Measurements from ENCODE around the gene SLC28A1. TPM values are rescaled to one million over a fixed set of nuclear protein-coding genes. Genes with fewer than 3 reads are reported as not detected.

The SLC28A1 gene, protein sequence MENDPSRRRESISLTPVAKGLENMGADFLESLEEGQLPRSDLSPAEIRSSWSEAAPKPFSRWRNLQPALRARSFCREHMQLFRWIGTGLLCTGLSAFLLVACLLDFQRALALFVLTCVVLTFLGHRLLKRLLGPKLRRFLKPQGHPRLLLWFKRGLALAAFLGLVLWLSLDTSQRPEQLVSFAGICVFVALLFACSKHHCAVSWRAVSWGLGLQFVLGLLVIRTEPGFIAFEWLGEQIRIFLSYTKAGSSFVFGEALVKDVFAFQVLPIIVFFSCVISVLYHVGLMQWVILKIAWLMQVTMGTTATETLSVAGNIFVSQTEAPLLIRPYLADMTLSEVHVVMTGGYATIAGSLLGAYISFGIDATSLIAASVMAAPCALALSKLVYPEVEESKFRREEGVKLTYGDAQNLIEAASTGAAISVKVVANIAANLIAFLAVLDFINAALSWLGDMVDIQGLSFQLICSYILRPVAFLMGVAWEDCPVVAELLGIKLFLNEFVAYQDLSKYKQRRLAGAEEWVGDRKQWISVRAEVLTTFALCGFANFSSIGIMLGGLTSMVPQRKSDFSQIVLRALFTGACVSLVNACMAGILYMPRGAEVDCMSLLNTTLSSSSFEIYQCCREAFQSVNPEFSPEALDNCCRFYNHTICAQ
- total RNA-seq (2022; extraction: Qiagen RNA extraction; ENCODE audit: low read depth) = 0.06 TPM in 1 of 5 replicates, not detected in the others

DNA sequence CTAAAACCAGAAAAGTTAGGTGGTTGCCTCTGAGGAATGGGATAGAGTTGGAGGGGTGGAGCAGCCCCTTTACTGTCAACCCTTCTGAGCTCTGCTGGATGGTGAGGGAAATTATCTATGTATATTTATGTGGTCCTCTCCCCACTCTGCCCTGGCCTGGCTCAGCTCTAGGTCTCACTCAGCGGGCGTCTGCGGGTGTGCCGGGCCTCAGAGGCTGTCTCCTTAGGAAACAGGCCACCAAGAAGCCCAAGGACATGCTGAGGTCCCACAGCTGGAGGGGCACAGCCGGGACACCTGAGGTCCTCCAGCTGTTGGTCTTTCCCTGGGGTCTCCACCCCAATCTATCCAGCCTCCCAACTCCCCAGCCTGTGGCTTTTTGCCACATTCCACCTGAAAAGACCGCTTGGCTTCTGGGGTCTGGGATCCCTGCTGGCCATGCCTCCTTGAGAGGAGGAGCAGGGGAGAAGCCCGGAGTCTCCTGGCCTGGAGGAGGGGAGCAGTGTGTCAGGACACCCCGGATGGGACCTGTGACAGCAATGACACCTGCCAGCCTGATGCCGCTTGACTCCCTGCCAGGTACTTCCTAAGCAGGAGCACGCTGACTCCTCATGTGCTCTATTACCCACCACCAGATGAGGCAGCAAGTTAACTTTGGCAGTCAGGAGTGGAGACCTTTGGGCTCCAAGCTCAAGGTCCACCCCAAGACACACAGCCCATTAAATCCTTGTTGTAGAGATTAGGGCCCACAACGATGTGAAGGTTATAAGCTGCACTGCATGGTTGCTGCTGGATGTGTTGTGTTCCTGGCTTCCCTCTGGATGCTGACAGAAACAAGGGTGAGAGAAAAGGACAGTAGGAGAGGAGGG, at the start of gene SLC28A1:
TSS of gene SLC28A1 (plus strand) at position 747 of the 866 bp plus-strand sequence. CDS start 3,099 bp downstream, outside the sequence.

GRCh38 chr15:84981711-84982300, 97.3 kb downstream of the SLC28A1 start, which contains the start of gene PDE8A:
PDE8A (plus strand) TSS chr15:84981856; CDS start chr15:84982163, 307 bp downstream.

Other genes with a start within 250 kb of the SLC28A1 start
- gene WDR73, start 230.4 kb upstream of the SLC28A1 start, total RNA-seq (2022; extraction: Qiagen RNA extraction; ENCODE audit: low read depth) = 37.5 to 40.8 TPM (median 39.2 TPM) in 5 replicates
- gene NMB, start 226.5 kb upstream of the SLC28A1 start, total RNA-seq (2022; extraction: Qiagen RNA extraction; ENCODE audit: low read depth) = 10.9 to 23.9 TPM (median 22.1 TPM) in 5 replicates
- gene SEC11A, start 168.5 kb upstream of the SLC28A1 start, total RNA-seq (2022; extraction: Qiagen RNA extraction; ENCODE audit: low read depth) = 326 to 505 TPM (median 354 TPM) in 5 replicates
- gene ZNF592, start 136.1 kb upstream of the SLC28A1 start, total RNA-seq (2022; extraction: Qiagen RNA extraction; ENCODE audit: low read depth) = 13.1 to 24.0 TPM (median 21.2 TPM) in 5 replicates
- gene ALPK3, start 67.3 kb upstream of the SLC28A1 start, total RNA-seq (2022; extraction: Qiagen RNA extraction; ENCODE audit: low read depth) = 0.12 to 0.31 TPM (median 0.18 TPM) in 4 of 5 replicates, not detected in the other
- gene PDE8A, start 97.2 kb downstream of the SLC28A1 start, total RNA-seq (2022; extraction: Qiagen RNA extraction; ENCODE audit: low read depth) = 24.1 to 31.6 TPM (median 28.0 TPM) in 5 replicates

Measured in A549 treated with ZK216348 at 1 μM for 4 hours (cell line).